ENCODE measurements around the gene RPL27. TPM values are rescaled to one million over a fixed set of nuclear protein-coding genes. Genes with fewer than 3 reads are reported as not detected.

RPL27 gene
- total and polyA plus RNA-seq, 2 of the 13 experiments (the other 11 are each of a cell fraction or from before 2014, with no cell fraction given), result 1,585 to 5,840 TPM

DNA sequence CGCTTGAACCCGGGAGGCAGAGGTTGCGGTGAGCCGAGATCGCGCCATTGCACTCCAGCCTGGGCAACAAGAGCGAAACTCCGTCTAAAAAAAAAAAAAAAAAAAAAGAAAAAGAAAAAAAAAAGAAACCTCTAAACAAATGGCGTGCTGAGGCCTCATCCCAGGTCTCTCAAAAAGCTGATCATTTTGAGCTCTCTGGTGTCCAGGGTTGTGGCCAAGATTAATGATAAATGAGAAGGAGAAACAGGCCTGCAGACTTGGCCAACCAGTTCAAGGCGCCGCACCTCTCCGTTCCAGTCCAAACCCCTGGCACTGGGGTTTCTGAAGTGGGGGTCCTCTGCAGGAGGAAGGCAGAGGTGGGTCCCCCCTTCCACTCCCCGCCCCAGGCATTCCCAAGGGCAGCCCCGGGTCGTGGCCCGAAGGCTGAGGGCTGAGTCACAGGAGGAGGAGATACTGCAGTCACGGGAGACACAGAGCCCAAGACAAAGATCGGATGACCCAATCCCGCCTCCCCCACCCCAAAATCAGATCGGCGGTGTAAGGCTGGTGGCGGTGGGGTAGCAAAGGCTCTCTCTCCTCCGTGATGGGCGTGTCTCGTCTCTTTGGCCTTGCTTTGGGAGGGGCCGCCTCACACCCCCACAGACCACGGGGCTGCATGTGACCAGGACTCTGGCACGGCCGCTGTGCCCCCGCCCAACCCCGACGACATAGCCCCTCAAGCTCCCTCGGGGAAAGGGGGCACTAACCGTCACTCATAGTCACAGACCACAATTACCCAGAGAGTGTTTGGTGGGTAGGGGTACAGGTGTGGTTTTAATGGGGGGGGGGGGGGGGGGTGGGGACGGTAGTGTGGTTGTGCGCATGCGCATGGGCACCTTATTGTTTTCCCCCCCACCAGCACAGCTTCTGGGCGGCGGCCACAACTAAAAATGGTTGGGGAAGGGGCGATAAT, 22.8 kb downstream of the RPL27 start (continued):
- TF ChIP-seq, protein P1, sequence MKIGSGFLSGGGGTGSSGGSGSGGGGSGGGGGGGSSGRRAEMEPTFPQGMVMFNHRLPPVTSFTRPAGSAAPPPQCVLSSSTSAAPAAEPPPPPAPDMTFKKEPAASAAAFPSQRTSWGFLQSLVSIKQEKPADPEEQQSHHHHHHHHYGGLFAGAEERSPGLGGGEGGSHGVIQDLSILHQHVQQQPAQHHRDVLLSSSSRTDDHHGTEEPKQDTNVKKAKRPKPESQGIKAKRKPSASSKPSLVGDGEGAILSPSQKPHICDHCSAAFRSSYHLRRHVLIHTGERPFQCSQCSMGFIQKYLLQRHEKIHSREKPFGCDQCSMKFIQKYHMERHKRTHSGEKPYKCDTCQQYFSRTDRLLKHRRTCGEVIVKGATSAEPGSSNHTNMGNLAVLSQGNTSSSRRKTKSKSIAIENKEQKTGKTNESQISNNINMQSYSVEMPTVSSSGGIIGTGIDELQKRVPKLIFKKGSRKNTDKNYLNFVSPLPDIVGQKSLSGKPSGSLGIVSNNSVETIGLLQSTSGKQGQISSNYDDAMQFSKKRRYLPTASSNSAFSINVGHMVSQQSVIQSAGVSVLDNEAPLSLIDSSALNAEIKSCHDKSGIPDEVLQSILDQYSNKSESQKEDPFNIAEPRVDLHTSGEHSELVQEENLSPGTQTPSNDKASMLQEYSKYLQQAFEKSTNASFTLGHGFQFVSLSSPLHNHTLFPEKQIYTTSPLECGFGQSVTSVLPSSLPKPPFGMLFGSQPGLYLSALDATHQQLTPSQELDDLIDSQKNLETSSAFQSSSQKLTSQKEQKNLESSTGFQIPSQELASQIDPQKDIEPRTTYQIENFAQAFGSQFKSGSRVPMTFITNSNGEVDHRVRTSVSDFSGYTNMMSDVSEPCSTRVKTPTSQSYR (CRISPR knock-in tag; IDR thresholded peaks at IDR 0.05; ENCODE audit: borderline replicate concordance), result 0 out of 2 replicates have a peak, but pooled peaks have one; percentile 46
- TF ChIP-seq, protein P2, sequence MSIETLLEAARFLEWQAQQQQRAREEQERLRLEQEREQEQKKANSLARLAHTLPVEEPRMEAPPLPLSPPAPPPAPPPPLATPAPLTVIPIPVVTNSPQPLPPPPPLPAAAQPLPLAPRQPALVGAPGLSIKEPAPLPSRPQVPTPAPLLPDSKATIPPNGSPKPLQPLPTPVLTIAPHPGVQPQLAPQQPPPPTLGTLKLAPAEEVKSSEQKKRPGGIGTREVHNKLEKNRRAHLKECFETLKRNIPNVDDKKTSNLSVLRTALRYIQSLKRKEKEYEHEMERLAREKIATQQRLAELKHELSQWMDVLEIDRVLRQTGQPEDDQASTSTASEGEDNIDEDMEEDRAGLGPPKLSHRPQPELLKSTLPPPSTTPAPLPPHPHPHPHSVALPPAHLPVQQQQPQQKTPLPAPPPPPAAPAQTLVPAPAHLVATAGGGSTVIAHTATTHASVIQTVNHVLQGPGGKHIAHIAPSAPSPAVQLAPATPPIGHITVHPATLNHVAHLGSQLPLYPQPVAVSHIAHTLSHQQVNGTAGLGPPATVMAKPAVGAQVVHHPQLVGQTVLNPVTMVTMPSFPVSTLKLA (IDR thresholded peaks at IDR 0.05), result no peak
- TF ChIP-seq, protein P3, sequence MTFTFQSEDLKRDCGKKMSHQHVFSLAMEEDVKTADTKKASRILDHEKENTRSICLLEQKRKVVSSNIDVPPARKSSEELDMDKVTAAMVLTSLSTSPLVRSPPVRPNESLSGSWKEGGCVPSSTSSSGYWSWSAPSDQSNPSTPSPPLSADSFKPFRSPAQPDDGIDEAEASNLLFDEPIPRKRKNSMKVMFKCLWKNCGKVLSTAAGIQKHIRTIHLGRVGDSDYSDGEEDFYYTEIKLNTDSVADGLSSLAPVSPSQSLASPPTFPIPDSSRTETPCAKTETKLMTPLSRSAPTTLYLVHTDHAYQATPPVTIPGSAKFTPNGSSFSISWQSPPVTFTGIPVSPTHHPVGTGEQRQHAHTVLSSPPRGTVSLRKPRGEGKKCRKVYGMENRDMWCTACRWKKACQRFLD (CRISPR knock-in tag; IDR thresholded peaks at IDR 0.05; ENCODE audit: borderline replicate concordance), result no peak
- TF ChIP-seq SATB2 (CRISPR knock-in tag; IDR thresholded peaks at IDR 0.05), result no peak
- peak; percentile 23; the same call in 1 of the 2 replicates for TF ChIP-seq ZFP37 (CRISPR knock-in tag; IDR thresholded peaks at IDR 0.05; ENCODE audit: borderline replicate concordance)
- no peak for TF ChIP-seq HOXA7 (CRISPR knock-in tag; IDR thresholded peaks at IDR 0.05)
- no peak for TF ChIP-seq PRPF4 (IDR thresholded peaks at IDR 0.05; ENCODE audit: low read depth, low read length, poor library complexity, severe bottlenecking)
- TF ChIP-seq CBX5 (CRISPR knock-in tag; IDR thresholded peaks at IDR 0.05; ENCODE audit: borderline replicate concordance), result 0 out of 2 replicates have a peak, but pooled peaks have one; percentile 14
- TF ChIP-seq, protein P4, sequence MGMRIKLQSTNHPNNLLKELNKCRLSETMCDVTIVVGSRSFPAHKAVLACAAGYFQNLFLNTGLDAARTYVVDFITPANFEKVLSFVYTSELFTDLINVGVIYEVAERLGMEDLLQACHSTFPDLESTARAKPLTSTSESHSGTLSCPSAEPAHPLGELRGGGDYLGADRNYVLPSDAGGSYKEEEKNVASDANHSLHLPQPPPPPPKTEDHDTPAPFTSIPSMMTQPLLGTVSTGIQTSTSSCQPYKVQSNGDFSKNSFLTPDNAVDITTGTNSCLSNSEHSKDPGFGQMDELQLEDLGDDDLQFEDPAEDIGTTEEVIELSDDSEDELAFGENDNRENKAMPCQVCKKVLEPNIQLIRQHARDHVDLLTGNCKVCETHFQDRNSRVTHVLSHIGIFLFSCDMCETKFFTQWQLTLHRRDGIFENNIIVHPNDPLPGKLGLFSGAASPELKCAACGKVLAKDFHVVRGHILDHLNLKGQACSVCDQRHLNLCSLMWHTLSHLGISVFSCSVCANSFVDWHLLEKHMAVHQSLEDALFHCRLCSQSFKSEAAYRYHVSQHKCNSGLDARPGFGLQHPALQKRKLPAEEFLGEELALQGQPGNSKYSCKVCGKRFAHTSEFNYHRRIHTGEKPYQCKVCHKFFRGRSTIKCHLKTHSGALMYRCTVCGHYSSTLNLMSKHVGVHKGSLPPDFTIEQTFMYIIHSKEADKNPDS (CRISPR knock-in tag; IDR thresholded peaks at IDR 0.05), result 0 out of 2 replicates have a peak, but pooled peaks have one; percentile 49
- TF ChIP-seq FOXK1 (CRISPR knock-in tag; IDR thresholded peaks at IDR 0.05; ENCODE audit: borderline replicate concordance, low read depth), result peak; percentile 34; the same call in 1 of the 2 replicates
- TF ChIP-seq, protein P5, sequence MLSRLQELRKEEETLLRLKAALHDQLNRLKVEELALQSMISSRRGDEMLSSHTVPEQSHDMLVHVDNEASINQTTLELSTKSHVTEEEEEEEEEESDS (CRISPR knock-in tag; IDR thresholded peaks at IDR 0.05; ENCODE audit: borderline replicate concordance), result 0 out of 2 replicates have a peak, but pooled peaks have one; percentile 51
- TF ChIP-seq ZNF44 (CRISPR knock-in tag; IDR thresholded peaks at IDR 0.05), result no peak
- TF ChIP-seq NR1H2 (CRISPR knock-in tag; IDR thresholded peaks at IDR 0.05; ENCODE audit: borderline replicate concordance, low read depth), result no peak
- peak; percentile 72; the same call in 1 of the 2 replicates for TF ChIP-seq MTF2 (CRISPR knock-in tag; IDR thresholded peaks at IDR 0.05; ENCODE audit: borderline replicate concordance)
- TF ChIP-seq TAF1 (CRISPR knock-in tag; IDR thresholded peaks at IDR 0.05), result no peak
- TF ChIP-seq ZNF33B (CRISPR knock-in tag; IDR thresholded peaks at IDR 0.05), result no peak
- peak; percentile 81; the same call in 1 of the 2 replicates for TF ChIP-seq ZNF431 (CRISPR knock-in tag; IDR thresholded peaks at IDR 0.05; ENCODE audit: borderline replicate concordance, low read depth)
- TF ChIP-seq ZNF605 (CRISPR knock-in tag; IDR thresholded peaks at IDR 0.05), result no peak; the same call in 1 of the 2 replicates
- TF ChIP-seq SUZ12 (IDR thresholded peaks at IDR 0.05; ENCODE audit: low read depth, low read length), result no peak
- no peak for TF ChIP-seq CHCHD3 (CRISPR knock-in tag; IDR thresholded peaks at IDR 0.05)

All from HepG2 (cell line).